AG08395 (cell line): ENCODE data around the gene MBNL2.
A peak's percentile ranks its signal among the peaks of the same experiment; 100 is the strongest.

Experiments
- DNase-seq: peaks from one replicate; pipeline ENCODE4 v3.0.0; 2012; ENCODE audit warnings: mixed read lengths, low spot score

Gene MBNL2

GRCh38 chr13:97327506-97328221 lies 105.5 kb downstream of the MBNL2 start:
- no peak for DNase-seq

- DNase-seq = peak; percentile 70
Observed at GRCh38 chr13:97328222-97328790, 106.2 kb downstream of the MBNL2 start.

- no peak for DNase-seq
Observed at GRCh38 chr13:97329331-97329730, 107.2 kb downstream of the MBNL2 start.

- no peak for DNase-seq
Observed at GRCh38 chr13:97330448-97330847, 108.3 kb downstream of the MBNL2 start.

- no peak for DNase-seq
Observed at GRCh38 chr13:97332742-97333141, 110.6 kb downstream of the MBNL2 start.

- no peak for DNase-seq
Observed at GRCh38 chr13:97333983-97334382, 111.8 kb downstream of the MBNL2 start.

- no peak for DNase-seq
Observed at GRCh38 chr13:97334690-97335089, 112.6 kb downstream of the MBNL2 start.

GRCh38 chr13:97335488-97336134 lies 113.5 kb downstream of the MBNL2 start:
- no peak for DNase-seq

- DNase-seq = no peak
Observed at GRCh38 chr13:97337985-97338499, 115.9 kb downstream of the MBNL2 start.

GRCh38 chr13:97338571-97338970 lies 116.4 kb downstream of the MBNL2 start:
- DNase-seq = no peak

GRCh38 chr13:97339019-97339987 lies 117.2 kb downstream of the MBNL2 start:
- DNase-seq = peak; percentile 92

GRCh38 chr13:97339988-97340749 lies 118.0 kb downstream of the MBNL2 start:
- DNase-seq = no peak

GRCh38 chr13:97341135-97341534 lies 119.0 kb downstream of the MBNL2 start:
- no peak for DNase-seq

- DNase-seq = no peak
Observed at GRCh38 chr13:97342136-97342535, 120.0 kb downstream of the MBNL2 start.

- no peak for DNase-seq
Observed at GRCh38 chr13:97342936-97343335, 120.8 kb downstream of the MBNL2 start.

- peak; percentile 55 for DNase-seq
Observed at GRCh38 chr13:97344265-97345175, 122.4 kb downstream of the MBNL2 start.

- DNase-seq = no peak
Observed at GRCh38 chr13:97346097-97346496, 124.0 kb downstream of the MBNL2 start.

GRCh38 chr13:97346561-97347254 lies 124.6 kb downstream of the MBNL2 start:
- no peak for DNase-seq

- no peak for DNase-seq
Observed at GRCh38 chr13:97347255-97347932, 125.3 kb downstream of the MBNL2 start.
